Memory B cell (primary cell): Measurements from ENCODE around the gene ATG5.
A peak's percentile ranks its signal among the peaks of the same experiment; 100 is the strongest.
"Not testable (repeated sequence)": the region's sequence is repeated elsewhere in the genome, so short reads cannot be mapped to it uniquely, and the experiment has no call there.

ENCODE experiments used
- ATAC-seq: fragments of 150-1000 bp; cut with Tn5 transposase; 2 replicates; pipeline ENCODE4 v1.10.0; 2021; ENCODE audit warnings: low read depth, mild to moderate bottlenecking, moderate library complexity
- DNase-seq, 2 donors: peaks; one replicate each; pipeline ENCODE4 v3.0.0; 2022; ENCODE audit warnings: low spot score in 2 of 2
- H3K27ac Mint-ChIP-seq: one replicate; pipeline ENCODE4 v1.8.0; 2022; ENCODE audit warnings: mild to moderate bottlenecking, moderate library complexity, mixed read lengths
- H3K27me3 Mint-ChIP-seq: one replicate; pipeline ENCODE4 v1.8.0; 2022; ENCODE audit warnings: mixed read lengths
- H3K36me3 Mint-ChIP-seq: one replicate; pipeline ENCODE4 v1.8.0; 2022; ENCODE audit warnings: mild to moderate bottlenecking, mixed read lengths
- H3K4me1 Mint-ChIP-seq: one replicate; pipeline ENCODE4 v1.8.0; 2022; ENCODE audit warnings: mixed read lengths
- H3K4me3 Mint-ChIP-seq: one replicate; pipeline ENCODE4 v1.8.0; 2022; ENCODE audit warnings: mild to moderate bottlenecking, moderate library complexity, mixed read lengths
- H3K9me3 Mint-ChIP-seq: one replicate; pipeline ENCODE4 v1.8.0; 2022; ENCODE audit warnings: mixed read lengths

Gene ATG5

DNA sequence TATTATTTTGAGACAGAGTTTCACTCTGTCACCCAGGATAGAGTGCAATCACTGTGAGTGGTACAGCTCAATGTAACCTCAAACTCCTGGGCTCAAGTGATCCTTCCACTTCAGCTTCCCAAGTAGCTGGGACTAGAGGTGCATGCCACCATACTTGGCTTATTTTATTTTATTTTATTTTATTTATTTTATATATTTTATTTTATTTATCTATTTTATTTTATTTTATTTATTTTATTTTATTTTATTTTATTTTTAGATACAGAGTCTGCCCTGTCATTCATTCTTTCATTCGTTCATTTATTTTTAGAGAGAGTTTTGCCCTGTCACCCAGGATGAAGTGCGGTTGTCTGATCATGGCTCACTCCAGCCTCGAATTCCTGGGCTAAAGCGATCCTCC is 35.5 kb downstream of the ATG5 start:
- ATAC-seq (no peak), DNase-seq (no peak)
- no peaks in the 10 kb centered on the region for H3K27me3 Mint-ChIP-seq
- H3K9me3 Mint-ChIP-seq: no peaks in the 10 kb centered on the region
- H3K27ac Mint-ChIP-seq: no peak overlapping the region
- peaks cover 25% of the 10 kb centered on the region for H3K36me3 Mint-ChIP-seq
- H3K4me1 Mint-ChIP-seq: peaks cover 8% of the 10 kb centered on the region
- H3K4me3 Mint-ChIP-seq: no peak overlapping the region

- H3K4me3 Mint-ChIP-seq: no peak overlapping the region
- peaks cover 25% of the 10 kb centered on the region for H3K36me3 Mint-ChIP-seq
- DNase-seq: no peak
- ATAC-seq: no peak
- H3K27ac Mint-ChIP-seq: no peak overlapping the region
- H3K9me3 Mint-ChIP-seq: peaks cover 1% of the 10 kb centered on the region
- H3K4me1 Mint-ChIP-seq: peaks cover 14% of the 10 kb centered on the region
- H3K27me3 Mint-ChIP-seq: no peaks in the 10 kb centered on the region
Measured at GRCh38 chr6:106287215-106287614, 38.3 kb downstream of the ATG5 start.

- Mint-ChIP-seq H3K4me1 (peaks cover 15% of the 10 kb centered on the region), H3K27ac (no peak overlapping the region), H3K36me3 (peaks cover 20% of the 10 kb centered on the region), H3K9me3 (peaks cover 1% of the 10 kb centered on the region), H3K27me3 (no peaks in the 10 kb centered on the region), H3K4me3 (no peak overlapping the region)
- DNase-seq (no peak), ATAC-seq (no peak)
Measured at GRCh38 chr6:106286746-106287145, 38.8 kb downstream of the ATG5 start.

DNA sequence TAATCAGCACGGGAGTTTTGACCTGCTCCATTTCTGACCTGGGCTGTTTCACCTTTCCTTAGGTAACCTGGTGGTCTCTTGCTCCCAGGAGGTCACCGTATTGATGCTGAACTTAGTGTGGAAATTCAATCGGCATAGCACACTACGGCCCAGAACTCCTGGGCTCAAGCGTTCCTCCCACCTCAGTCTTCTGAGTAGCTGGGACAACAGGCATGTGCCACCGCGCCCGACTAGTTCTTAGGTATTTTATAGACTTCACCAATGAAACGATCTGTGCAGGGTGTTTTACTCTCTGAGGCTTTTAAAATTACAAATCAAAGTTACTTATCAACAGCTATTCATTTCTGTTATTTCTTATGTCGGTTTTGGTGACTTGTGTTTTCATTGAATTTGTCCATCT is 42.1 kb downstream of the ATG5 start:
- Mint-ChIP-seq H3K9me3 (peaks cover 1% of the 10 kb centered on the region), H3K36me3 (peaks cover 27% of the 10 kb centered on the region), H3K4me1 (peaks cover 16% of the 10 kb centered on the region), H3K27me3 (no peaks in the 10 kb centered on the region), H3K27ac (no peak overlapping the region), H3K4me3 (no peak overlapping the region)
- ATAC-seq (no peak), DNase-seq (no peak)

DNA sequence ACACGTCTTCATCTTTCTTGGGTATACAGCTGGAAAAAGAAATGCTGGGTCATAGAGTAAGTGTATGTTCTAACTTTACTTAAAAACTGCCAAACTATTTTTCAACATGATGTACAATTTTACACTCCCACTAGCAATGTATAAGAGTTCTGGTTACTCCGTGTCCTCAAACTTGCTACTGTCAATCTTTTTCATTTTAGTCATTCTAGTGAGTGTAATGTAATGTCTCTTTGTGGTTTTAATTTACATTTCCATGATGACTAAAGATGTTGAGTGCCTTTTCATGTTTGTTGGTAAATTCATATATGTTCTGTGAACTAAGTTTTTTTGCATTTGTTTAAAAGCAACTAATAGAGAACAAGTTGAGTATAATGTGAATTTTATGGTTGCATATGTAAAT is 43.9 kb downstream of the ATG5 start:
- Mint-ChIP-seq H3K27ac (no peak overlapping the region), H3K4me3 (no peak overlapping the region), H3K4me1 (peaks cover 16% of the 10 kb centered on the region), H3K9me3 (peaks cover 1% of the 10 kb centered on the region), H3K27me3 (no peaks in the 10 kb centered on the region), H3K36me3 (peaks cover 23% of the 10 kb centered on the region)
- no peak for ATAC-seq
- no peak for DNase-seq

DNA sequence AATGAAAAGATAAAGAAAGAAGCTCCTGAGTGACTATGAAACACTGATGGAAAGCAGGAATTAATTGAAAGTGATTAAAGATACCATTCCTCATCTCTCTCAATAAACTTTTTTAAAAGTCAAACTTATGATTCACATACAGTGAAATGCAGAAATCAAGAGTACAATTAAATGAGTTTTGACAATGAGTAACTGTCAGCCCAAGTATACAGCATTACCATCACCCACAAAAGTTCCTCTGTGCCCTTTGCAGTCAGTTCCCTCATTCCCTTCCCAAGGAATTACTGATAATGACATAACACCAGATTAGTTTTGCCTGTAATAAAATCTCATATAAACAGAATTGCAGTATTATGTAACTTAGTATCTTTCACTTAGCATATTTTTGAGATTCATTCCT is 44.5 kb downstream of the ATG5 start:
- no peak for DNase-seq
- Mint-ChIP-seq H3K9me3 (peaks cover 1% of the 10 kb centered on the region), H3K27me3 (no peaks in the 10 kb centered on the region), H3K36me3 (peaks cover 25% of the 10 kb centered on the region), H3K4me3 (no peak overlapping the region), H3K27ac (no peak overlapping the region), H3K4me1 (peaks cover 15% of the 10 kb centered on the region)
- no peak for ATAC-seq

DNA sequence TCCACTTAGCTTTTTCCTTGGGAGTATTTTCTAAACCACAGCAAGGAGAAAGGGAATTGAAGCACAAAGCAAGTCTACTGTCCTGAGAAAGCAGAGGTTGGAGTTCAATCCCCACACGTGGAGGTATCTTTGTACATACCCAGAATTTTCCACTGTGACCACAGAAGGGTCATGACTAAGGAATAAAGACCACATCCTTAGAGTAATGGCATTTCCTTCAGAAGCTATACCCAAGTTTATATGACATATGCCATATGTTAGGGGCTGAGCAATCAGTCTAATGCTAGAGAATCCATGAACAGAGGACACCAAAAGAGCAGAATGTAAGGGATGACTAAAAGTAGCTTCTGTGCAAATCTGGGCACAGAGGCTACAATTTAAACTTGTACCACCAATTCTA is 46.4 kb downstream of the ATG5 start:
- H3K27me3 Mint-ChIP-seq: no peaks in the 10 kb centered on the region
- H3K27ac Mint-ChIP-seq: peak overlapping the region; percentile 14
- no peak for ATAC-seq

GRCh38 chr6:106275692-106276091 is 49.9 kb downstream of the ATG5 start:
- ATAC-seq: no peak
- H3K27ac Mint-ChIP-seq: no peak overlapping the region
- H3K4me1 Mint-ChIP-seq: peaks cover 6% of the 10 kb centered on the region
- H3K36me3 Mint-ChIP-seq: peaks cover 17% of the 10 kb centered on the region
- no peaks in the 10 kb centered on the region for H3K9me3 Mint-ChIP-seq
- no peak for DNase-seq
- H3K4me3 Mint-ChIP-seq: no peak overlapping the region
- H3K27me3 Mint-ChIP-seq: no peaks in the 10 kb centered on the region

More for the DNA sequence above, 46.4 kb downstream of the ATG5 start:
- Mint-ChIP-seq H3K36me3 (peaks cover 17% of the 10 kb centered on the region), H3K4me3 (no peak overlapping the region), H3K4me1 (peaks cover 9% of the 10 kb centered on the region), H3K9me3 (no peaks in the 10 kb centered on the region)
- DNase-seq: no peak

GRCh38 chr6:106273087-106273486 is 52.5 kb downstream of the ATG5 start:
- Mint-ChIP-seq H3K4me3 (no peak overlapping the region), H3K27ac (peak overlapping the region; percentile 35)

GRCh38 chr6:106272287-106272686 is 53.3 kb downstream of the ATG5 start:
- no peaks in the 10 kb centered on the region for H3K9me3 Mint-ChIP-seq
- no peaks in the 10 kb centered on the region for H3K27me3 Mint-ChIP-seq
- no peak for DNase-seq
- peaks cover 6% of the 10 kb centered on the region for H3K4me1 Mint-ChIP-seq
- peaks cover 11% of the 10 kb centered on the region for H3K36me3 Mint-ChIP-seq
- ATAC-seq: no peak
- H3K4me3 Mint-ChIP-seq: no peak overlapping the region
- H3K27ac Mint-ChIP-seq: no peak overlapping the region

More at GRCh38 chr6:106273087-106273486, 52.5 kb downstream of the ATG5 start:
- H3K9me3 Mint-ChIP-seq: no peaks in the 10 kb centered on the region
- ATAC-seq (no peak), DNase-seq (no peak)
- H3K4me1 Mint-ChIP-seq: peaks cover 6% of the 10 kb centered on the region
- no peaks in the 10 kb centered on the region for H3K27me3 Mint-ChIP-seq
- peaks cover 7% of the 10 kb centered on the region for H3K36me3 Mint-ChIP-seq

GRCh38 chr6:106270414-106270813 is 55.1 kb downstream of the ATG5 start:
- Mint-ChIP-seq H3K4me1 (peaks cover 6% of the 10 kb centered on the region), H3K27me3 (no peaks in the 10 kb centered on the region), H3K27ac (no peak overlapping the region), H3K36me3 (peaks cover 25% of the 10 kb centered on the region), H3K9me3 (peaks cover 6% of the 10 kb centered on the region), H3K4me3 (no peak overlapping the region)
- ATAC-seq (no peak), DNase-seq (no peak)

- H3K9me3 Mint-ChIP-seq: peaks cover 13% of the 10 kb centered on the region
- not testable (repeated sequence) for DNase-seq, H3K27me3 Mint-ChIP-seq, H3K27ac Mint-ChIP-seq, H3K4me3 Mint-ChIP-seq, ATAC-seq
- H3K4me1 Mint-ChIP-seq: peaks cover 13% of the 10 kb centered on the region
- peaks cover 34% of the 10 kb centered on the region for H3K36me3 Mint-ChIP-seq
Measured at GRCh38 chr6:106269268-106269919, 56.2 kb downstream of the ATG5 start.

- not testable (repeated sequence) for H3K4me3 Mint-ChIP-seq, ATAC-seq, DNase-seq, H3K27ac Mint-ChIP-seq, H3K27me3 Mint-ChIP-seq
- Mint-ChIP-seq H3K9me3 (peaks cover 15% of the 10 kb centered on the region), H3K36me3 (peaks cover 40% of the 10 kb centered on the region), H3K4me1 (peaks cover 18% of the 10 kb centered on the region)
Measured at GRCh38 chr6:106268500-106268899, 57.1 kb downstream of the ATG5 start.

DNA sequence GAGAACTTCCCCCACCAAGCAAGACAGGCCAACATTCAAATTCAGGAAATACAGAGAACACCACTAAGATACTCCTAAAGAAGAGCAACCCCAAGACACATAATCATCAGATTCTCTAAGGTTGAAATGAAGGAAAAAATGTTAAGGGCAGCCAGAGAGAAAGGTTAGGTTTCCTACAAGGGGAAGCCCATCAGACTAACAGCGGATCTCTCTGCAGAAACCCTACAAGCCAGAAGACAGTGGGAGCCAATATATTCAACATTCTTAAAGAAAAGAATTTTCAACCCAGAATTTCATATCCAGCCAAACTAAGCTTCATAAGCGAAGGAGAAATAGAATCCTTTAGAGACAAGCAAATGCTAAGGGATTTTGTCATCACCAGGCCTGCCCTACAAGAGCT is 61.1 kb downstream of the ATG5 start:
- H3K27ac Mint-ChIP-seq, H3K27me3 Mint-ChIP-seq, DNase-seq, ATAC-seq, H3K4me3 Mint-ChIP-seq: not testable (repeated sequence)
- peaks cover 52% of the 10 kb centered on the region for H3K36me3 Mint-ChIP-seq
- H3K9me3 Mint-ChIP-seq: peaks cover 15% of the 10 kb centered on the region
- H3K4me1 Mint-ChIP-seq: peaks cover 12% of the 10 kb centered on the region

- not testable (repeated sequence) for DNase-seq, ATAC-seq, H3K27me3 Mint-ChIP-seq, H3K4me3 Mint-ChIP-seq, H3K9me3 Mint-ChIP-seq, H3K27ac Mint-ChIP-seq
- H3K4me1 Mint-ChIP-seq: peaks cover 12% of the 10 kb centered on the region
- peaks cover 22% of the 10 kb centered on the region for H3K36me3 Mint-ChIP-seq
Measured at GRCh38 chr6:106259748-106260147, 65.8 kb downstream of the ATG5 start.
